A549 (cell line): ENCODE measurements around the gene CLDN14. TPM values are rescaled to one million over a fixed set of nuclear protein-coding genes. Genes with fewer than 3 reads are reported as not detected.

ENCODE experiments used
- ATAC-seq, 2 experiments: fragments of 200-7000 bp in 1 of 2; fragments of >200 bp in 1 of 2; cut with Nextera tagmentation in 1 of 2; cut with Tn5 transposase in 1 of 2; 3 replicates each; pipeline versions ENCODE4 v1.8.0 to v1.9.1; 2018 to 2020; ENCODE audit warnings: mild to moderate bottlenecking in 1 of 2, moderate library complexity in 1 of 2
- CTCF ChIA-PET: fragments of 300-600 bp; sonication (Branson Sonifier 250); formaldehyde crosslinking; extraction: SDS; loops from one replicate; lab custom pipeline; 2021; ENCODE audit warnings: antibody characterized with exemption, inconsistent platforms; lab: Yijun Ruan, JAX
- POLR2A ChIA-PET: fragments of 350-600 bp; formaldehyde crosslinking; extraction: SDS; loops from one replicate; lab custom pipeline; 2021; ENCODE audit warnings: antibody characterized with exemption, inconsistent platforms; lab: Yijun Ruan, JAX
- DNase-seq, 2 experiments: peaks; one replicate each; pipeline versions ENCODE4 v3.0.0 to v3.0.0-alpha.2; 2011 to 2016; ENCODE audit warnings: low read depth in 1 of 2, low spot score in 1 of 2
- FAIRE-seq: peaks from 2 replicates; lab custom pipeline; 2011; peaks lifted over from hg19 to GRCh38; lab: Jason Lieb, UNC
- H3K27ac ChIP-seq, 2 experiments: fragments of >200 bp; sonication (Bioruptor Twin); formaldehyde crosslinking; 3 replicates each; pipeline ENCODE4 v1.5.1; 2016 to 2017
- H3K4me1 ChIP-seq: fragments of >200 bp; sonication (Bioruptor Twin); formaldehyde crosslinking; 3 replicates; pipeline ENCODE4 v1.6.1; 2016
- H3K4me2 ChIP-seq: fragments of >200 bp; sonication (Bioruptor Twin); formaldehyde crosslinking; 3 replicates; pipeline ENCODE4 v1.6.1; 2016
- H3K4me3 ChIP-seq: fragments of >200 bp; sonication (Bioruptor Twin); formaldehyde crosslinking; 3 replicates; pipeline ENCODE4 v1.5.1; 2016
- H3K9me3 ChIP-seq: fragments of >200 bp; sonication (Bioruptor Twin); formaldehyde crosslinking; 3 replicates; pipeline ENCODE4 v1.6.1; 2016
- BHLHE40 ChIP-seq: IDR thresholded peaks from 2 replicates; pipeline ENCODE4 v1.6.1; 2012; ENCODE audit warnings: low read depth, low read length, inconsistent platforms
- CHD2 ChIP-seq: fragments of 150-350 bp; IDR thresholded peaks from 2 replicates; pipeline ENCODE4 v1.6.1; 2014; ENCODE audit warnings: low read length; ENCODE audit not compliant: partially characterized antibody
- CTCF ChIP-seq: fragments of >200 bp; sonication (Bioruptor Twin); formaldehyde crosslinking; IDR thresholded peaks from 3 replicates; pipeline ENCODE4 v1.5.1; 2016
- EHF ChIP-seq: fragments of 250-450 bp; sonication (Bioruptor Pico); IDR thresholded peaks from 2 replicates; pipeline ENCODE4 v1.5.0; 2020; ENCODE audit warnings: mild to moderate bottlenecking
- EHMT2 ChIP-seq: fragments of 200-600 bp; sonication (generic); IDR thresholded peaks from 2 replicates; pipeline ENCODE4 v1.6.1; 2016; ENCODE audit warnings: antibody characterized with exemption, low read depth, mild to moderate bottlenecking, moderate library complexity
- ELK1 ChIP-seq: fragments of 150-350 bp; IDR thresholded peaks from 2 replicates; pipeline ENCODE4 v1.6.1; 2014; ENCODE audit warnings: low read depth, mild to moderate bottlenecking, low read length
- ESRRA ChIP-seq: fragments of 150-350 bp; IDR thresholded peaks from 2 replicates; pipeline ENCODE4 v1.6.1; 2014; ENCODE audit warnings: mild to moderate bottlenecking, low read length, borderline replicate concordance
- FOSB ChIP-seq: fragments of 250-450 bp; sonication (Bioruptor Pico); IDR thresholded peaks from 2 replicates; pipeline ENCODE4 v1.5.0; 2020; ENCODE audit warnings: mild to moderate bottlenecking, moderate library complexity
- HDAC2 ChIP-seq: fragments of 200-600 bp; sonication (generic); IDR thresholded peaks from 2 replicates; pipeline ENCODE4 v1.6.1; 2016
- HMGXB4 ChIP-seq: fragments of 250-450 bp; sonication (Bioruptor Pico); IDR thresholded peaks from 2 replicates; pipeline ENCODE4 v1.5.0; 2021; ENCODE audit warnings: mild to moderate bottlenecking, moderate library complexity, borderline replicate concordance
- HOXA7 ChIP-seq: fragments of 250-450 bp; sonication (Bioruptor Pico); IDR thresholded peaks from 2 replicates; pipeline ENCODE4 v1.5.0; 2020; ENCODE audit warnings: mild to moderate bottlenecking, moderate library complexity
- HOXB13 ChIP-seq: fragments of 250-450 bp; sonication (Bioruptor Pico); IDR thresholded peaks from 2 replicates; pipeline ENCODE4 v1.5.0; 2020; ENCODE audit warnings: low read depth, mild to moderate bottlenecking, moderate library complexity
- HOXB5 ChIP-seq: fragments of 250-450 bp; sonication (Bioruptor Pico); IDR thresholded peaks from 2 replicates; pipeline ENCODE4 v1.5.0; 2020; ENCODE audit warnings: mild to moderate bottlenecking, moderate library complexity
- KDM5A ChIP-seq: fragments of 200-600 bp; sonication (generic); IDR thresholded peaks from 2 replicates; pipeline ENCODE4 v1.6.1; 2016; ENCODE audit warnings: antibody characterized with exemption, mild to moderate bottlenecking
- MAFK ChIP-seq: fragments of 450-650 bp; IDR thresholded peaks from 2 replicates; pipeline ENCODE4 v1.6.1; 2014; ENCODE audit not compliant: partially characterized antibody
- MAZ ChIP-seq: fragments of 150-350 bp; IDR thresholded peaks from 2 replicates; pipeline ENCODE4 v1.6.1; 2014; ENCODE audit warnings: antibody characterized with exemption, low read depth, low read length, borderline replicate concordance
- MYC ChIP-seq: IDR thresholded peaks from 2 replicates; pipeline ENCODE4 v1.6.1; 2012; ENCODE audit warnings: mild to moderate bottlenecking, inconsistent platforms, low read length, improper control_type of control experiment, borderline replicate concordance
- PBX3 ChIP-seq: IDR thresholded peaks from 2 replicates; pipeline ENCODE4 v1.6.1; 2012
- PHF8 ChIP-seq: fragments of 200-600 bp; sonication (generic); IDR thresholded peaks from 2 replicates; pipeline ENCODE4 v1.6.1; 2016; ENCODE audit warnings: low read depth, mild to moderate bottlenecking, antibody characterized with exemption, moderate library complexity, borderline replicate concordance
- POLR2AphosphoS2 ChIP-seq: conservative IDR thresholded peaks from 2 replicates; pipeline ENCODE4 v1.6.1; 2012; ENCODE audit warnings: low read length, improper control_type of control experiment, inconsistent platforms
- RAD21 ChIP-seq, 2 experiments: fragments of >200 bp in 1 of 2; sonication (Bioruptor Twin) in 1 of 2; formaldehyde crosslinking in 1 of 2; IDR thresholded peaks in 1 of 2; conservative IDR thresholded peaks in 1 of 2; 2 replicates in 1 of 2; 3 replicates in 1 of 2; pipeline ENCODE4 v1.6.1; 2012 to 2018; ENCODE audit warnings: inconsistent platforms in 1 of 2
- RARB ChIP-seq: fragments of 250-450 bp; sonication (Bioruptor Pico); IDR thresholded peaks from 2 replicates; pipeline ENCODE4 v1.8.0; 2021; ENCODE audit warnings: mild to moderate bottlenecking, moderate library complexity
- RNF2 ChIP-seq: fragments of 200-600 bp; sonication (generic); IDR thresholded peaks from 2 replicates; pipeline ENCODE4 v1.6.1; 2016; ENCODE audit warnings: low read depth, mild to moderate bottlenecking, antibody characterized with exemption, moderate library complexity, borderline replicate concordance
- SMC3 ChIP-seq: fragments of >200 bp; sonication (Bioruptor Twin); formaldehyde crosslinking; IDR thresholded peaks from 3 replicates; pipeline ENCODE4 v1.6.1; 2018; ENCODE audit warnings: inconsistent platforms
- ZSCAN20 ChIP-seq: fragments of 250-450 bp; sonication (Bioruptor Pico); IDR thresholded peaks from 2 replicates; pipeline ENCODE4 v1.8.0; 2022; ENCODE audit warnings: mild to moderate bottlenecking, moderate library complexity
- WGBS: methylation state at CpG from one replicate; pipeline ENCODE4 v1.1.6; 2017; ENCODE audit errors: missing lambda C conversion rate; 5-methylcytosine and 5-hydroxymethylcytosine counted together
- polyA plus RNA-seq, 4 experiments: library from polyadenylated mRNA; depleted of rRNA in 3 of 4; stranded (reverse); fragments of >200 nt; fragmentation: RNase III in 1 of 4; extraction: RNeasy Plus Mini Kit Qiagen cat#74134 plus additional on column Dnase treatment in 1 of 4; gene quantifications; 2 replicates in 3 of 4; 3 replicates in 1 of 4; pipeline ENCODE4 v1.2.3, GENCODE V29; 2011 to 2017
- TF ChIP-seq, protein P1 (sequence below): fragments of 450-650 bp; IDR thresholded peaks from 2 replicates; pipeline ENCODE4 v1.6.1; 2014; ENCODE audit warnings: antibody characterized with exemption
- TF ChIP-seq, protein P2 (sequence below): IDR thresholded peaks from 2 replicates; pipeline ENCODE4 v1.6.1; 2012
- TF ChIP-seq, protein P3 (sequence below): IDR thresholded peaks from 2 replicates; pipeline ENCODE4 v1.6.1; 2012; ENCODE audit warnings: low read depth, borderline replicate concordance

The CLDN14 gene
- polyA plus RNA-seq, 2 of the 4 experiments (the other 2 are of a cell fraction), result not detected

- Histone ChIP-seq H3K4me1 (peaks cover 6% of the 10 kb centered on the region; the same call in 2 of the 3 replicates), H3K9me3 (no peaks in the 10 kb centered on the region), H3K27ac (no peak overlapping the region), H3K4me3 (no peak overlapping the region), H3K4me2 (no peak overlapping the region)
- 72% methylated on average over 9 of the region's 9 CpGs for WGBS
- POLR2A ChIA-PET, result no interaction called here
- ATAC-seq, result no peak
- TF ChIP-seq HDAC2 (no peak), RARB (CRISPR knock-in tag) (no peak), FOSB (CRISPR knock-in tag) (no peak), EHF (no peak), ZSCAN20 (CRISPR knock-in tag) (no peak), PHF8 (no peak), EHMT2 (no peak), HOXB5 (CRISPR knock-in tag) (no peak), RAD21 (conservative IDR thresholded peaks at IDR 0.05 in 1 of 2, IDR thresholded peaks at IDR 0.05 in 1 of 2) (no peak), HMGXB4 (CRISPR knock-in tag) (no peak), RNF2 (no peak), ESRRA (no peak), KDM5A (no peak), CTCF (no peak), MAZ (no peak), MYC (no peak)
- TF ChIP-seq, protein P1, sequence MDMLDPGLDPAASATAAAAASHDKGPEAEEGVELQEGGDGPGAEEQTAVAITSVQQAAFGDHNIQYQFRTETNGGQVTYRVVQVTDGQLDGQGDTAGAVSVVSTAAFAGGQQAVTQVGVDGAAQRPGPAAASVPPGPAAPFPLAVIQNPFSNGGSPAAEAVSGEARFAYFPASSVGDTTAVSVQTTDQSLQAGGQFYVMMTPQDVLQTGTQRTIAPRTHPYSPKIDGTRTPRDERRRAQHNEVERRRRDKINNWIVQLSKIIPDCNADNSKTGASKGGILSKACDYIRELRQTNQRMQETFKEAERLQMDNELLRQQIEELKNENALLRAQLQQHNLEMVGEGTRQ, result no peak
- TF ChIP-seq, all 56 proteins: peak for 0
- FAIRE-seq, result no peak
- no peak for DNase-seq
- CTCF ChIA-PET, result interaction anchor here (0.9 to 1.4 kb wide), 5 partner anchors 12 to 432 kb away, joined by 3 to 4 read pairs (median 3); no protein-coding TSS in a partner anchor
These were observed 27.6 kb upstream of the CLDN14 start for GRCh38 chr21:36507397-36508018.

DNA sequence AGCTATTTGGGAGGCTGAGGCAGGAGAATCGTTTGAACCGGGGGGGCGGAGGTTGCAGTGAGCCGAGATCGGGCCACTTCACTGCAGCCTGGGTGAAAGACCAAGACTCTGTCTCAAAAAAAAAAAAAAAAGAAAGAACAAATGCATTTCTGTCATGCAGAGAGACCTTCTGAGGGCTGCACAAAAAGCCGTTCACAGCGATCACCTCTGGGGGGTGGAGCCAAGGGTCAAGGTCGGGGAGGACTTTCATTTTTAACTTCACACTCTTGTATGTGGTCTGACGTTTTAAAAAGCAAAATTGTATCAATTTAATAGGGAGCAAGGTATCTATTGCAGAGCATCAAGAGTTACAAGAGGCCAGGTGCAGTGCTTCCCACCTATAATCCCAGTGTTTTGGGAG, 26.6 kb upstream of the CLDN14 start:
- Histone ChIP-seq H3K27ac (no peak overlapping the region), H3K9me3 (no peaks in the 10 kb centered on the region), H3K4me2 (no peak overlapping the region), H3K4me1 (peaks cover 6% of the 10 kb centered on the region; the same call in 2 of the 3 replicates), H3K4me3 (no peak overlapping the region)
- no peak for FAIRE-seq
- ChIA-PET POLR2A (no interaction called here), CTCF (interaction anchor here (1.0 to 2.0 kb wide), 3 partner anchors 124 to 434 kb away, joined by 3 to 9 read pairs (median 3); no protein-coding TSS in a partner anchor)
- 86% methylated on average over 9 of the region's 9 CpGs for WGBS
- DNase-seq, result no peak
- ATAC-seq, result no peak
- TF ChIP-seq PBX3 (no peak), POLR2AphosphoS2 (no peak), ESRRA (no peak), ELK1 (no peak), PHF8 (no peak), HOXA7 (no peak), BHLHE40 (no peak), SMC3 (no peak), ZSCAN20 (CRISPR knock-in tag) (no peak), HOXB13 (CRISPR knock-in tag) (no peak), CHD2 (no peak), MAFK (no peak), RNF2 (no peak)
- TF ChIP-seq, protein P2, sequence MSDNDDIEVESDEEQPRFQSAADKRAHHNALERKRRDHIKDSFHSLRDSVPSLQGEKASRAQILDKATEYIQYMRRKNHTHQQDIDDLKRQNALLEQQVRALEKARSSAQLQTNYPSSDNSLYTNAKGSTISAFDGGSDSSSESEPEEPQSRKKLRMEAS, result no peak
- TF ChIP-seq, protein P3, sequence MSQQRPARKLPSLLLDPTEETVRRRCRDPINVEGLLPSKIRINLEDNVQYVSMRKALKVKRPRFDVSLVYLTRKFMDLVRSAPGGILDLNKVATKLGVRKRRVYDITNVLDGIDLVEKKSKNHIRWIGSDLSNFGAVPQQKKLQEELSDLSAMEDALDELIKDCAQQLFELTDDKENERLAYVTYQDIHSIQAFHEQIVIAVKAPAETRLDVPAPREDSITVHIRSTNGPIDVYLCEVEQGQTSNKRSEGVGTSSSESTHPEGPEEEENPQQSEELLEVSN, result no peak
